HG03342 (cell line): ENCODE measurements around the gene RNF6.

Experiments
- ATAC-seq: cut with Tn5 transposase; IDR thresholded peaks from one replicate; pipeline ENCODE4 v1.9.1; 2021; ENCODE audit warnings: mild to moderate bottlenecking, moderate library complexity; ENCODE audit not compliant: unreplicated experiment

The RNF6 gene

DNA sequence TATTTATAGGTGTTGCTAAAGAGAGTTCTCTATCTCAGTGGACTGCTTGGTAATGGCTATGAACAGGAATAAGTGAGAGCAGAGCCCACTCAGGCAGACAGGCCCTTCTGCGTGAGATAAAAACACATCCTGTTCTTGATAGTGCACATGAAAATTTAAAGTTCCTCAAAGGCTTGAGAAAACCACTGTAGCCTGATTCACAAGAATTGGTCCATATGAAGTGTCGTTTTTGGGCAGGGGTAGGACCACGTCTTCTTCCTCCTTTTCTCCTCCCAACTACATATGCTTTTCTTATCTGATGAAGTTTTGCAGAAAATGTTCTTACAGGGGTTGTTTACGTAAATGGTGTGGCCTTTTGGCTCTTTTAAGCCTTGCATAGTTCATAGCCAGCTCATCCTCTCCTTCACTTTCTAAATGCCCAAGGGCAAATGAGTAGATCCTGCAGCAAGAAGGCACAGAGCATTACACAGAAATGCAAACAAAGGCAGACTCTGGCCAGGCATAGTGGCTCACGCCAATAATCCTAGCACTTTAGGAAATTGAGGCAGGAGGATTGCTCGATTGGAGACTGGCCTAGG is 53.8 kb downstream of the RNF6 start:
- ATAC-seq: no peak

DNA sequence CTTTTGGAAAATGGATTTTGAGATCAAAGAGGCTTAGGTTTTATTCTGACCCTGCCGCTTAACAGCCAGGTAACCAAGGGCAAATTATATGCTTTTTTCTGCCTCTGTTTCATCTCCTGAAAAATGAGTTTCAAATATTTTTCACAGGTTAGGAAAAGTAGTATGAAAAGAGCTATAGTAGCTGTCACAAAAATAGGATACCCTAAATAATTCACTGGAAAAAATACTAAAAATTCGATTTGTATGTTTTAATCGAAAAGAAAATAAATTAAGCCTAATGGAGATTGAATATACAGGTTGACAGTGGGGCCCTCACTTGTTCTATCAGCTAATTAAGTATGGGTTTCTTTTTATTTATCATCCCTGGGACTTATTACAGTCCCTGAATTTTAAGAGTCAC is 58.3 kb downstream of the RNF6 start:
- ATAC-seq: no peak
